Parathyroid adenoma (tissue), 2 donors: Measurements from ENCODE around the gene DPP3.

Experiments
- H2AFZ ChIP-seq: fragments of 300-600 bp; sonication (generic); one replicate; pipeline ENCODE4 v1.7.0; 2017; ENCODE audit warnings: antibody characterized with exemption, mild to moderate bottlenecking
- H3K27ac ChIP-seq: fragments of 300-600 bp; sonication (generic); one replicate; pipeline ENCODE4 v1.7.0; 2017
- H3K27me3 ChIP-seq: fragments of 300-600 bp; sonication (generic); one replicate; pipeline ENCODE4 v1.7.0; 2017; ENCODE audit warnings: low read length; ENCODE audit not compliant: control insufficient read depth, insufficient read depth
- H3K36me3 ChIP-seq: fragments of 300-600 bp; sonication (generic); one replicate; pipeline ENCODE4 v1.7.0; 2017; ENCODE audit warnings: low read length; ENCODE audit not compliant: control insufficient read depth, insufficient read depth
- H3K4me1 ChIP-seq: fragments of 300-600 bp; sonication (generic); one replicate; pipeline ENCODE4 v1.7.0; 2017; ENCODE audit warnings: control low read depth
- H3K4me2 ChIP-seq: fragments of 300-600 bp; sonication (generic); one replicate; pipeline ENCODE4 v1.7.0; 2017; ENCODE audit warnings: low read length
- H3K4me3 ChIP-seq: fragments of 300-600 bp; sonication (generic); one replicate; pipeline ENCODE4 v1.7.0; 2017; ENCODE audit warnings: low read depth, low read length
- H3K79me2 ChIP-seq: fragments of 300-600 bp; sonication (generic); one replicate; pipeline ENCODE4 v1.7.0; 2017; ENCODE audit warnings: control low read depth
- H3K9ac ChIP-seq: fragments of 300-600 bp; sonication (generic); one replicate; pipeline ENCODE4 v1.7.0; 2017; ENCODE audit warnings: mild to moderate bottlenecking
- H3K9me3 ChIP-seq: fragments of 300-600 bp; sonication (generic); one replicate; pipeline ENCODE4 v1.7.0; 2017; ENCODE audit warnings: low read length; ENCODE audit not compliant: control insufficient read depth
- TF ChIP-seq, protein P1 (sequence below): fragments of 300-600 bp; sonication (generic); IDR thresholded peaks from one replicate; pipeline ENCODE4 v1.7.0; 2017; ENCODE audit warnings: antibody characterized with exemption, mild to moderate bottlenecking
- donor health status: primary hyperparathyroidism.

DPP3 gene

DNA sequence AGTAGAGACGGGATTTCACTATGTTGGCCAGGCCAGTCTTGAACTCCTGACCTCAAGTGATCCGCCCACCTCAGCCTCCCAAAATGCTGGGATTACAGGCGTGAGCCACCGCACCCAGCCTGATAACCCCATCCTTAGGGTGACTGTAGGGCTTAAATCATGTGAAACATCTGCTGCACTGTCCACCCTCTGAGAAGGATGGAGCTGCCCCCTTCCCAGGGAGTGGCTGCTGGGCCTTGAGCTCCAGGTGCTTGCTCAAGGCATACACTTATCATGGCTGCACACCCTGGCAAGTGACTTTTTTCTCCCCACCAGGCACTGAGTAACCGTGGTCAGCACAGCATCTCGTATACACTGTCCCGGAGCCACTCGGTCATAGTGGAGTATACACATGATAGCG lies 8.2 kb upstream of the DPP3 start:
- Histone ChIP-seq H3K4me2 (no peak overlapping the region), H3K9me3 (no peaks in the 10 kb centered on the region), H3K36me3 (no peaks in the 10 kb centered on the region), H3K79me2 (peaks cover 5% of the 10 kb centered on the region), H3K27me3 (no peaks in the 10 kb centered on the region), H3K9ac (no peak overlapping the region), H2AFZ (no peak overlapping the region), H3K27ac (no peak overlapping the region), H3K4me3 (no peak overlapping the region), H3K4me1 (peaks cover 7% of the 10 kb centered on the region)
- TF ChIP-seq, protein P1, sequence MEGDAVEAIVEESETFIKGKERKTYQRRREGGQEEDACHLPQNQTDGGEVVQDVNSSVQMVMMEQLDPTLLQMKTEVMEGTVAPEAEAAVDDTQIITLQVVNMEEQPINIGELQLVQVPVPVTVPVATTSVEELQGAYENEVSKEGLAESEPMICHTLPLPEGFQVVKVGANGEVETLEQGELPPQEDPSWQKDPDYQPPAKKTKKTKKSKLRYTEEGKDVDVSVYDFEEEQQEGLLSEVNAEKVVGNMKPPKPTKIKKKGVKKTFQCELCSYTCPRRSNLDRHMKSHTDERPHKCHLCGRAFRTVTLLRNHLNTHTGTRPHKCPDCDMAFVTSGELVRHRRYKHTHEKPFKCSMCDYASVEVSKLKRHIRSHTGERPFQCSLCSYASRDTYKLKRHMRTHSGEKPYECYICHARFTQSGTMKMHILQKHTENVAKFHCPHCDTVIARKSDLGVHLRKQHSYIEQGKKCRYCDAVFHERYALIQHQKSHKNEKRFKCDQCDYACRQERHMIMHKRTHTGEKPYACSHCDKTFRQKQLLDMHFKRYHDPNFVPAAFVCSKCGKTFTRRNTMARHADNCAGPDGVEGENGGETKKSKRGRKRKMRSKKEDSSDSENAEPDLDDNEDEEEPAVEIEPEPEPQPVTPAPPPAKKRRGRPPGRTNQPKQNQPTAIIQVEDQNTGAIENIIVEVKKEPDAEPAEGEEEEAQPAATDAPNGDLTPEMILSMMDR = no peak

DNA sequence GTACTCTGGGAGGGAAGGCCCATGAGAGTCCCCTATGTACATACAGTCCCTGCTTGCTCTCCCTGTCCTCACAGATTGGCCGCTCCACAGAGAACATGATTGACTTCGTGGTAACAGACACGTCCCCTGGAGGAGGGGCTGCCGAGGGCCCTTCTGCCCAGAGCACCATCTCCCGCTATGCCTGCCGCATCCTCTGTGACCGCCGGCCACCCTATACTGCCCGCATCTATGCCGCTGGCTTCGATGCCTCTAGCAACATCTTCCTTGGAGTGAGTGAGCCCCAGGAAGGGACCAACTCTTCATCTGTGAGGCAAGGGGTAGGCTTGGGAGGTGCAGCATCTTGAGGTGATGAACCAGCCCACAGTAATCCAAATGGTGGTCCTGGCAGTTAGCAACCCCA lies 7.1 kb upstream of the DPP3 start:
- no peak overlapping the region for H3K4me2 ChIP-seq
- H2AFZ ChIP-seq = no peak overlapping the region
- H3K27me3 ChIP-seq = no peaks in the 10 kb centered on the region
- H3K4me1 ChIP-seq = no peaks in the 10 kb centered on the region
- H3K9ac ChIP-seq = no peak overlapping the region
- H3K36me3 ChIP-seq = no peaks in the 10 kb centered on the region
- TF ChIP-seq, protein P1 = no peak
- H3K9me3 ChIP-seq = no peaks in the 10 kb centered on the region
- peaks cover 2% of the 10 kb centered on the region for H3K79me2 ChIP-seq
- no peak overlapping the region for H3K27ac ChIP-seq
- H3K4me3 ChIP-seq = no peak overlapping the region

DNA sequence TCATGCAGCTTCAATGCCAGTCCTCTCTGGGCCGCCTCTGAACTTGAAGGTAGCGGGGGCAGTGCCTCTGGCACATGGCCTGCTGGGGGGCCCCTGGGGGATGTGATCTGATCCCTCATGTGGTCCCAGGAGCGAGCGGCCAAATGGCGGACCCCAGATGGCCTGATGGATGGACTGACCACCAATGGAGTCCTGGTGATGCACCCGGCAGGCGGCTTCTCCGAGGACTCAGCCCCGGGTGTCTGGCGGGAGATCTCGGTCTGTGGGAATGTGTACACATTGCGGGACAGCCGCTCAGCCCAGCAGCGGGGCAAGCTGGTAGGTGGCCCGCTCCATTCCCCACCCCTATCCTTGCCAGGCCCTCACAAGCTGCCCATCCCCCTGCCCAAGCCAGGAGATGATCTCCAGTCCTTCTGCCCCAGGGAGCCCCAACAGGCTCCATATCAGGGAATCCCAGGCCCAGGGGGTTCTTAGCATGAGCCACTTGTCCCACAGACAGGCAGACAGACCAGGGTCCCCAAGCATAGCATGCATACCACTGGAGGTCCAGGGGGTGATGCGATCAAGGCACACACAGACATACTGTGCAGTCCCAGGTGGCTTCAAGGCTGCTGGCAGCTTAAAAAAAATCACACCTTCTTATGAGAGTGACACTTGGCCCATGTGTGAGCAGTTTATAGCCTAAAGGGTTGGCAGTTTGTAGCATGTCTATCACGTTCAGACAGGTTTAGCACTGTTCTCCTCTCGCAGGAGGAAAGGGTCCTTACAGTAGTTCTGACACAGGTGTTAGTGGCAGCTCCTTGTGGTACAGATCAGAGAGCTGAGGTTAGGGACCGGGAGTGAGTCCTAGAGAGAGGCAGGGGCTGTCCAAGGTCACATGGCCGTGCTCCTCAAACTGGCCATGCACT lies 6.4 kb upstream of the DPP3 start:
- H3K4me3 ChIP-seq = no peak overlapping the region
- H3K27me3 ChIP-seq = no peaks in the 10 kb centered on the region
- no peaks in the 10 kb centered on the region for H3K4me1 ChIP-seq
- no peak overlapping the region for H3K27ac ChIP-seq
- H3K79me2 ChIP-seq = no peaks in the 10 kb centered on the region
- H2AFZ ChIP-seq = no peak overlapping the region
- TF ChIP-seq, protein P1 = no peak
- H3K4me2 ChIP-seq = no peak overlapping the region
- H3K9ac ChIP-seq = no peak overlapping the region
- H3K9me3 ChIP-seq = no peaks in the 10 kb centered on the region
- no peaks in the 10 kb centered on the region for H3K36me3 ChIP-seq

DNA sequence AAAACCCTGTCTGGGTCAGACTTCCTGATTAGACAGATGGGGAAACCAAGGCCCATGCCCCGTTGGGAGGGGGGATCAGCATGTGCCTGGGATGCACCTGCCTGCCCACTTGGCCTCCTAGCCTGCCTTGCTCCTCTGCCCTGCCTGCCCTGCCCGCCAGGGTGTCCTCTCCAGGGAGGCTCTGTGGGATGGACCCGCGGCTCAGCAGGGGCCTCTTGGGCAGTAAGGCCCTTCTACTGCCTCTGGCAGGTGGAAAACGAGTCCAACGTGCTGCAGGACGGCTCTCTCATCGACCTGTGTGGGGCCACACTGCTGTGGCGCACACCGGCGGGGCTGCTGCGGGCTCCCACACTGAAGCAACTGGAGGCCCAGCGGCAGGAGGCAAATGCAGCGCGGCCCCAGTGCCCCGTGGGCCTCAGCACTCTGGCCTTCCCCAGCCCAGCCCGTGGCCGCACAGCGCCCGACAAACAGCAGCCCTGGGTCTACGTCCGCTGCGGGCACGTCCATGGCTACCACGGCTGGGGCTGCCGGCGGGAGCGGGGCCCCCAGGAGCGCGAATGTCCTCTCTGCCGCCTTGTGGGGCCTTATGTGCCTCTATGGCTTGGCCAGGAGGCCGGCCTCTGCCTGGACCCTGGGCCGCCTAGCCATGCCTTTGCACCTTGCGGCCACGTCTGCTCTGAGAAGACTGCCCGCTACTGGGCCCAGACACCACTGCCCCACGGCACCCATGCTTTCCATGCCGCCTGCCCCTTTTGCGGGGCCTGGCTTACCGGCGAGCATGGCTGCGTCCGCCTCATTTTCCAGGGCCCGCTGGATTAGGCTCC lies 4.7 kb upstream of the DPP3 start:
- Histone ChIP-seq H3K36me3 (no peaks in the 10 kb centered on the region), H3K27ac (no peak overlapping the region), H3K27me3 (no peaks in the 10 kb centered on the region), H3K4me1 (no peaks in the 10 kb centered on the region), H3K79me2 (no peaks in the 10 kb centered on the region), H3K4me2 (no peak overlapping the region), H2AFZ (no peak overlapping the region), H3K9me3 (no peaks in the 10 kb centered on the region), H3K4me3 (no peak overlapping the region), H3K9ac (no peak overlapping the region)
- TF ChIP-seq, protein P1 = no peak
